GM19467 (cell line): ENCODE measurements around the gene WFDC1.

Experiments
- ATAC-seq: cut with Tn5 transposase; IDR thresholded peaks from one replicate; pipeline ENCODE4 v1.9.1; 2021; ENCODE audit warnings: mild to moderate bottlenecking, moderate library complexity; ENCODE audit not compliant: unreplicated experiment

WFDC1 gene

GRCh38 chr16:84370723-84371552 lies 76.3 kb downstream of the WFDC1 start:
- ATAC-seq, result no peak

- ATAC-seq, result no peak
These were observed 76.8 kb downstream of the WFDC1 start for GRCh38 chr16:84371553-84371865.

GRCh38 chr16:84373907-84374489 lies 79.3 kb downstream of the WFDC1 start:
- no peak for ATAC-seq

- no peak for ATAC-seq
These were observed 83.4 kb downstream of the WFDC1 start for GRCh38 chr16:84378099-84378498.

- ATAC-seq, result no peak
These were observed 83.9 kb downstream of the WFDC1 start for GRCh38 chr16:84378567-84378966.

- no peak for ATAC-seq
These were observed 84.5 kb downstream of the WFDC1 start for GRCh38 chr16:84379008-84379708.
